ENCODE measurements around the gene SIGLEC12. TPM values are rescaled to one million over a fixed set of nuclear protein-coding genes. Genes with fewer than 3 reads are reported as not detected.
"Not testable (repeated sequence)": the region's sequence is repeated elsewhere in the genome, so short reads cannot be mapped to it uniquely, and the experiment has no call there.

Gene SIGLEC12
- total RNA-seq, 1 donor from 2014 or later = not detected

DNA sequence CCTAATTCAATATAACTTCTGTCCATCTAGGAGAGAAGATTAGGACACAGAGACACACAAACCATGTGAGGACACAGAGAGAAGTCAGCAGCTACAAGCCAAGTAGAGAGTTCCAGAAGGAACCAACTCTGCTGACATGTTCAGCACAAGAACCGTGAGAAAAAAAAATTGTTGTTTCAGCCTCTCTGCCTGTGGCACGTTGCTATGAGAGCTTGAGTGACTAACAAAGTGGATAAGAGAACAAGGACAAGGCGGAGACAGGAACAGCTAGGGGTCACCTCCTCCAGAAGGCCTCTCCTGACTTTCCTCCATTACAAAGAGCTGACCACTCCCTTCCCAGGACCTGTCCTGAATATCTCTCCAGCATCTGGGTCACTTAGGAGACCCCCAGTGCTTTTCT lies 5.6 kb upstream of the SIGLEC12 start:
- Mint-ChIP-seq H3K4me3 (ENCODE audit: unreplicated experiment) (no peak overlapping the region), H3K4me1 (ENCODE audit: unreplicated experiment) (peaks cover 3% of the 10 kb centered on the region), H3K36me3 (ENCODE audit: low read depth, unreplicated experiment) (peaks cover 15% of the 10 kb centered on the region), H3K27ac (ENCODE audit: unreplicated experiment) (no peak overlapping the region), H3K9me3 (ENCODE audit: unreplicated experiment) (peaks cover 16% of the 10 kb centered on the region), H3K27me3 (ENCODE audit: unreplicated experiment) (peaks cover 6% of the 10 kb centered on the region)
- no peak for DNase-seq (ENCODE audit: low spot score)
- TF ChIP-seq, protein P1, sequence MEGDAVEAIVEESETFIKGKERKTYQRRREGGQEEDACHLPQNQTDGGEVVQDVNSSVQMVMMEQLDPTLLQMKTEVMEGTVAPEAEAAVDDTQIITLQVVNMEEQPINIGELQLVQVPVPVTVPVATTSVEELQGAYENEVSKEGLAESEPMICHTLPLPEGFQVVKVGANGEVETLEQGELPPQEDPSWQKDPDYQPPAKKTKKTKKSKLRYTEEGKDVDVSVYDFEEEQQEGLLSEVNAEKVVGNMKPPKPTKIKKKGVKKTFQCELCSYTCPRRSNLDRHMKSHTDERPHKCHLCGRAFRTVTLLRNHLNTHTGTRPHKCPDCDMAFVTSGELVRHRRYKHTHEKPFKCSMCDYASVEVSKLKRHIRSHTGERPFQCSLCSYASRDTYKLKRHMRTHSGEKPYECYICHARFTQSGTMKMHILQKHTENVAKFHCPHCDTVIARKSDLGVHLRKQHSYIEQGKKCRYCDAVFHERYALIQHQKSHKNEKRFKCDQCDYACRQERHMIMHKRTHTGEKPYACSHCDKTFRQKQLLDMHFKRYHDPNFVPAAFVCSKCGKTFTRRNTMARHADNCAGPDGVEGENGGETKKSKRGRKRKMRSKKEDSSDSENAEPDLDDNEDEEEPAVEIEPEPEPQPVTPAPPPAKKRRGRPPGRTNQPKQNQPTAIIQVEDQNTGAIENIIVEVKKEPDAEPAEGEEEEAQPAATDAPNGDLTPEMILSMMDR (IDR thresholded peaks at IDR 0.05; ENCODE audit: unreplicated experiment) = no peak

- TF ChIP-seq, protein P1 (IDR thresholded peaks at IDR 0.05; ENCODE audit: unreplicated experiment) = no peak
- Mint-ChIP-seq H3K4me3 (ENCODE audit: unreplicated experiment) (no peak overlapping the region), H3K4me1 (ENCODE audit: unreplicated experiment) (peaks cover 7% of the 10 kb centered on the region), H3K36me3 (ENCODE audit: low read depth, unreplicated experiment) (peaks cover 15% of the 10 kb centered on the region), H3K27me3 (ENCODE audit: unreplicated experiment) (peaks cover 6% of the 10 kb centered on the region), H3K9me3 (ENCODE audit: unreplicated experiment) (peaks cover 16% of the 10 kb centered on the region), H3K27ac (ENCODE audit: unreplicated experiment) (no peak overlapping the region)
- DNase-seq (ENCODE audit: low spot score) = no peak
Measured at GRCh38 chr19:51505904-51506303, 4.3 kb upstream of the SIGLEC12 start.

GRCh38 chr19:51503896-51504295 lies 2.3 kb upstream of the SIGLEC12 start:
- no peak for DNase-seq (ENCODE audit: low spot score)
- Mint-ChIP-seq H3K27me3 (ENCODE audit: unreplicated experiment) (peaks cover 10% of the 10 kb centered on the region), H3K4me1 (ENCODE audit: unreplicated experiment) (peaks cover 7% of the 10 kb centered on the region), H3K9me3 (ENCODE audit: unreplicated experiment) (peaks cover 16% of the 10 kb centered on the region), H3K27ac (ENCODE audit: unreplicated experiment) (no peak overlapping the region), H3K4me3 (ENCODE audit: unreplicated experiment) (no peak overlapping the region), H3K36me3 (ENCODE audit: low read depth, unreplicated experiment) (peaks cover 15% of the 10 kb centered on the region)
- TF ChIP-seq, protein P1 (IDR thresholded peaks at IDR 0.05; ENCODE audit: unreplicated experiment) = no peak

DNA sequence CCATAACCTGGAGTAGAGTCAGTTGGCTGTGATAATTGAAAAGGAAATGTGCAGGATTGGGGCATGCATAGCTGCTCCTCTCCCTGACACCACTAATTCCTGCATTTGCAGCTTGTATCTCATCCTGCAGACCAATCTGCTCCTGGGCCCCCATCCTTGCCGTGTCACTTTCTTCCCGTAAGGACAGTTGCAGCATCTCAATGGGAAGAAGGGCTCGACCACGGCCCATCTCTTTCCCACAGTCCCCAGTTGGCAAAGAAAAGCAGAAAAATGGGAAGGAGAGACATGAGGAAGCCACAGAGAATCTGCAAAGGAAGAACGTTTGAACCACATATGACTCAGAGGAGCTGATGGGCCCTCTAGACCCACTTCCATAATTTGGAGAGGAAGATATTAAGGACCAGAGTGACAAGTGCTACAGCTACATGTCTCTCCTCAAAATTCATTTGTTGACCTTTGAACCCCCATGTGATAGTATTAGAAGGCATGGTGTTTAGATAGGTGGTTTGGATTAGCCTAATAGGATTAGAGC lies 1.8 kb upstream of the SIGLEC12 start:
- Mint-ChIP-seq H3K27ac (ENCODE audit: unreplicated experiment) (no peak overlapping the region), H3K4me3 (ENCODE audit: unreplicated experiment) (peak overlapping the region; percentile 51), H3K27me3 (ENCODE audit: unreplicated experiment) (peaks cover 10% of the 10 kb centered on the region), H3K36me3 (ENCODE audit: low read depth, unreplicated experiment) (peaks cover 19% of the 10 kb centered on the region), H3K9me3 (ENCODE audit: unreplicated experiment) (peaks cover 16% of the 10 kb centered on the region), H3K4me1 (ENCODE audit: unreplicated experiment) (peaks cover 9% of the 10 kb centered on the region)
- no peak for DNase-seq (ENCODE audit: low spot score)
- TF ChIP-seq, protein P1 (IDR thresholded peaks at IDR 0.05; ENCODE audit: unreplicated experiment) = no peak

DNA sequence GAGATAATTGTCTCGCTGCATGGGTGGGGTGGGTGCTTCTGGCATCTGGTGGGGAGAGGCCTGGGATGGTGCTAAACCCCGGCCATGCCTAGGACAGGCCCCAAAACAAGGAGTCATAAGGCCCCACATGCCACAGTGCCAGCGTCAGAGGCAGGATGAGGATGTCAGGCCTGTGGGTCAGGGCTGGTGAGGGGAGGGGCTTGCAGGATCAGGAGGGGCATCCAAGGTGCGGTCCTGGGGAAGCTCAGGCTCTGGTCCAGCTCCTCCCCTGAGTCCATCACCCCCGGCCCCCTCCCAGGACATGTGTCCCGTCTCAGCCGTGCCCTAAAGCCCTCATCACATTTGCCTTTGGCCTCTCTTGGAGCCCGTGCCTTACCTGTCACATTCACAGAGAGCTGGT lies 669 bp downstream of the SIGLEC12 start:
- peaks cover 16% of the 10 kb centered on the region for H3K9me3 Mint-ChIP-seq (ENCODE audit: unreplicated experiment)
- H3K4me1 Mint-ChIP-seq (ENCODE audit: unreplicated experiment); H3K27ac Mint-ChIP-seq (ENCODE audit: unreplicated experiment); H3K27me3 Mint-ChIP-seq (ENCODE audit: unreplicated experiment); H3K4me3 Mint-ChIP-seq (ENCODE audit: unreplicated experiment); DNase-seq (ENCODE audit: low spot score): not testable (repeated sequence)
- peaks cover 19% of the 10 kb centered on the region for H3K36me3 Mint-ChIP-seq (ENCODE audit: low read depth, unreplicated experiment)
